GM20000 (cell line): ENCODE measurements around the gene AQP5.

Source experiments
- DNase-seq: peaks from one replicate; pipeline ENCODE4 v3.0.0; 2012; ENCODE audit warnings: low spot score
- CTCF ChIP-seq: IDR thresholded peaks from 2 replicates; pipeline ENCODE4 v1.5.1; 2012; ENCODE audit warnings: mild to moderate bottlenecking, control low read depth; ENCODE audit errors: extremely low read depth, missing control alignments

The AQP5 gene

DNA sequence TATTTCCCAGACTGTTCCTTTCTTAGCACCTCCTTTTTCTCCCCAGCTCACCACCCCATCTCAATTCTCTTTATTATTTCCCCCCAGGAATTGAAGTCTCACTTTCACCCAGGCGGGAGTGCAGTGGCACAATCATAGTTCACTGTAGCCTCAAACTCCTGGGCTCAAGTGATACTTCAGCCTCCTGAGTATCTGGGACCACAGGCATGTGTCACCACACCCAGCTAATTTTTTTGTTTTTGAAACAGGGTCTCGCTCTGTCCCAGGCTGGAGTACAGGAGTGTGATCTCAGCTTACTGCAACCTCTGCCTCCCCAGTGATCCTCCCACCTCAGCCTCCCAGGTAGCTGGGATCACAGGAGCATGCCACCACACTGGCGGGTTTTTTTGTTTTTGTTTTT is 52.7 kb downstream of the AQP5 start:
- no peak for TF ChIP-seq CTCF
- DNase-seq, result no peak
